WTC11 (cell line): ENCODE measurements around the gene SELENOV. TPM values are rescaled to one million over a fixed set of nuclear protein-coding genes. Genes with fewer than 3 reads are reported as not detected.

Experiments
- ATAC-seq: fragments of 200-7000 bp; cut with Tn5 transposase; 2 replicates; pipeline ENCODE4 v1.10.0; 2021; ENCODE audit warnings: mild to moderate bottlenecking, moderate library complexity
- CTCF ChIA-PET: fragments of 300-600 bp; sonication (Branson Sonifier 250); formaldehyde crosslinking; loops from one replicate; lab custom pipeline; 2021; ENCODE audit warnings: antibody characterized with exemption; lab: Charles Lee
- POLR2A ChIA-PET: fragments of 350-600 bp; sonication (Branson Sonifier 250); formaldehyde crosslinking; loops from one replicate; lab custom pipeline; 2021; ENCODE audit warnings: antibody characterized with exemption; lab: Charles Lee
- DNase-seq: peaks from one replicate; pipeline ENCODE4 v3.0.0; 2021; ENCODE audit warnings: low spot score
- H3K27ac Mint-ChIP-seq: 2 replicates; pipeline ENCODE4 v1.8.0; 2021; ENCODE audit warnings: mixed read lengths
- H3K27me3 Mint-ChIP-seq: 2 replicates; pipeline ENCODE4 v1.8.0; 2021; ENCODE audit warnings: low read depth, mild to moderate bottlenecking, moderate library complexity, mixed read lengths
- H3K36me3 Mint-ChIP-seq: 2 replicates; pipeline ENCODE4 v1.8.0; 2021; ENCODE audit warnings: mixed read lengths
- H3K4me1 Mint-ChIP-seq: 2 replicates; pipeline ENCODE4 v1.8.0; 2022; ENCODE audit warnings: mixed read lengths
- H3K4me3 Mint-ChIP-seq: 2 replicates; pipeline ENCODE4 v1.8.0; 2021; ENCODE audit warnings: mild to moderate bottlenecking, moderate library complexity, mixed read lengths
- H3K9me3 Mint-ChIP-seq: 2 replicates; pipeline ENCODE4 v1.8.0; 2021; ENCODE audit warnings: mixed read lengths
- CBFB ChIP-seq: sonication (generic); formaldehyde crosslinking; IDR thresholded peaks from 2 replicates; pipeline ENCODE4 v1.8.1; 2022; ENCODE audit warnings: mild to moderate bottlenecking, low read depth, missing genetic modification reagents
- FOXK1 ChIP-seq: sonication (generic); formaldehyde crosslinking; IDR thresholded peaks from 2 replicates; pipeline ENCODE4 v1.8.0; 2022; ENCODE audit warnings: mild to moderate bottlenecking, moderate library complexity, missing genetic modification reagents
- GTF2I ChIP-seq: fragments of 250-450 bp; sonication (Bioruptor Pico); conservative IDR thresholded peaks from 2 replicates; pipeline ENCODE4 v1.4.0; 2021; ENCODE audit warnings: mild to moderate bottlenecking
- OVOL2 ChIP-seq: fragments of 250-450 bp; sonication (Bioruptor Pico); IDR thresholded peaks from 2 replicates; pipeline ENCODE4 v1.9.0; 2021; ENCODE audit warnings: mild to moderate bottlenecking, borderline replicate concordance
- ZNF121 ChIP-seq: sonication (generic); formaldehyde crosslinking; IDR thresholded peaks from 2 replicates; pipeline ENCODE4 v1.8.0; 2023; ENCODE audit warnings: missing genetic modification reagents
- ZNF263 ChIP-seq: sonication (generic); formaldehyde crosslinking; IDR thresholded peaks from 2 replicates; pipeline ENCODE4 v1.8.1; 2022; ENCODE audit warnings: low read depth, mild to moderate bottlenecking, moderate library complexity, missing genetic modification reagents
- total RNA-seq: library from RNA; stranded (reverse); gene quantifications from 3 replicates; pipeline ENCODE4 v1.2.3, GENCODE V29; 2021
- TF ChIP-seq, protein P1 (sequence below): sonication (generic); formaldehyde crosslinking; IDR thresholded peaks from 2 replicates; pipeline ENCODE4 v1.8.1; 2022; ENCODE audit warnings: low read depth, missing genetic modification reagents, borderline replicate concordance
- TF ChIP-seq, protein P2 (sequence below): sonication (generic); formaldehyde crosslinking; IDR thresholded peaks from 2 replicates; pipeline ENCODE4 v1.8.0; 2023; ENCODE audit warnings: missing genetic modification reagents, mild to moderate bottlenecking, borderline replicate concordance
- TF ChIP-seq, protein P3 (sequence below): sonication (generic); formaldehyde crosslinking; IDR thresholded peaks from 2 replicates; pipeline ENCODE4 v1.8.1; 2022; ENCODE audit warnings: low read depth, mild to moderate bottlenecking, moderate library complexity, missing genetic modification reagents, borderline replicate concordance

SELENOV gene
- total RNA-seq, 1 experiment from 2014 or later: 12.6 TPM

DNA sequence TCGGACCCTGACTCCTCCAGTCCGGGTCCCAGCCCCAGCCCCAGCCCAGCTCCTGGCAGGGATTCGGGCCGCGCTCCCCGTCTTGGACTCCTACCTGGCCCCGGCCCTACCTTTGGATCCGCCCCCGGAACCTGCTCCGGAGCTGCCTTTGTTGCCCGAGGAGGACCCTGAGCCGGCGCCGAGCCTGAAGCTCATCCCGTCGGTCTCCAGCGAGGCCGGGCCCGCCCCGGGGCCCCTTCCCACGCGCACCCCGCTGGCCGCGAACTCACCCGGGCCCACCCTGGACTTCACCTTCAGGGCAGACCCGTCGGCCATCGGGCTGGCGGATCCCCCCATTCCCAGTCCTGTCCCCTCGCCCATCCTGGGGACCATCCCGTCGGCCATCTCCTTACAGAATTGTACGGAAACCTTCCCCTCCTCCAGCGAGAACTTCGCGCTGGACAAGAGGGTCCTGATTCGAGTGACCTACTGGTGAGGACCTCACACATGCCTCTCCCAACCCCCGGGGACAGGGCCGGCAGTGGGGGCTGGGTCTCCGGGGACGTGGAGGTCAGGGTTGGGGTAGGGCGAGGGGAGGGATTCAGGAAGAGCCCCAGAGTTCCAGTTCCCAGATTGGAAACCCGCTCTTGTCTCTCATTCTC, 732 bp downstream of the SELENOV start:
- peaks cover 9% of the 10 kb centered on the region for H3K36me3 Mint-ChIP-seq
- TF ChIP-seq, protein P1, sequence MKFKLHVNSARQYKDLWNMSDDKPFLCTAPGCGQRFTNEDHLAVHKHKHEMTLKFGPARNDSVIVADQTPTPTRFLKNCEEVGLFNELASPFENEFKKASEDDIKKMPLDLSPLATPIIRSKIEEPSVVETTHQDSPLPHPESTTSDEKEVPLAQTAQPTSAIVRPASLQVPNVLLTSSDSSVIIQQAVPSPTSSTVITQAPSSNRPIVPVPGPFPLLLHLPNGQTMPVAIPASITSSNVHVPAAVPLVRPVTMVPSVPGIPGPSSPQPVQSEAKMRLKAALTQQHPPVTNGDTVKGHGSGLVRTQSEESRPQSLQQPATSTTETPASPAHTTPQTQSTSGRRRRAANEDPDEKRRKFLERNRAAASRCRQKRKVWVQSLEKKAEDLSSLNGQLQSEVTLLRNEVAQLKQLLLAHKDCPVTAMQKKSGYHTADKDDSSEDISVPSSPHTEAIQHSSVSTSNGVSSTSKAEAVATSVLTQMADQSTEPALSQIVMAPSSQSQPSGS (CRISPR knock-in tag): no peak
- 0 out of 2 replicates have a peak, but pooled peaks have one; percentile 23 for TF ChIP-seq FOXK1 (CRISPR knock-in tag)
- TF ChIP-seq CBFB: peak; percentile 50; the same call in 1 of the 2 replicates
- ChIA-PET POLR2A (interaction anchor here (0.6 to 1.8 kb wide), 3 partner anchors 17 to 829 kb away, joined by 3 to 10 read pairs (median 6); partner anchors contain the start of genes EID2B and RPS16), CTCF (interaction anchor here (0.6 to 4.0 kb wide), 11 partner anchors 9 to 1826 kb away, joined by 3 to 21 read pairs (median 5); partner anchors contain the start of genes EID2B and TIMM50)
- peaks cover 32% of the 10 kb centered on the region for H3K27me3 Mint-ChIP-seq
- peak overlapping the region; percentile 89 for H3K4me3 Mint-ChIP-seq
- H3K9me3 Mint-ChIP-seq: no peaks in the 10 kb centered on the region; the same call in 1 of the 2 replicates
- ATAC-seq (peak; percentile 74), DNase-seq (peak; percentile 88)
- H3K4me1 Mint-ChIP-seq: peaks cover 27% of the 10 kb centered on the region
- peak overlapping the region; percentile 83 for H3K27ac Mint-ChIP-seq

DNA sequence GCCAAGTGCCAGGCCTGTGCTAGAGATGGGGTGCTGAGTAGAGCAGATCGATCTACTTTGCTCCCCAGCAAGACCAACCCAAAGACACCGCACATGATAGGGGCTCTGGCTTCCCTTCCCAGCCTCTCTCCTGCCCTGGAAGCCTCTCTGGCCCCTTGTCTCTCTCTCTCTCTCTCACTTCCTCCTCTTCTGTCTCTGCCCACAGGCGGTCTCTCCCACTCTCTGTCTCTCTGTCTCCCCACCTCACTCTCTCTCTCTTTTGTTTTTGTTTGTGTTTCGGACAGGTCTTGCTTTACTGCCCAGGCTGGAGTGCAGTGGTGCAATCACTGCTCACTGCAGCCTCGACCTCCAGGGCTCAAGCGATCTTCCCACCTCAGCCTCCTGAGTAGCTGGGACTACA, 1.3 kb downstream of the SELENOV start:
- H3K27me3 Mint-ChIP-seq: peaks cover 32% of the 10 kb centered on the region
- no peaks in the 10 kb centered on the region; the same call in 1 of the 2 replicates for H3K9me3 Mint-ChIP-seq
- peak overlapping the region; percentile 83 for H3K27ac Mint-ChIP-seq
- ATAC-seq (no peak), DNase-seq (no peak)
- peaks cover 12% of the 10 kb centered on the region for H3K36me3 Mint-ChIP-seq
- peaks cover 27% of the 10 kb centered on the region for H3K4me1 Mint-ChIP-seq
- TF ChIP-seq ZNF263 (CRISPR knock-in tag): no peak
- 0 out of 2 replicates have a peak, but pooled peaks have one; percentile 32 for TF ChIP-seq ZNF121 (CRISPR knock-in tag)
- peak overlapping the region; percentile 89 for H3K4me3 Mint-ChIP-seq
- ChIA-PET POLR2A (interaction anchor here (0.6 to 1.6 kb wide), 2 partner anchors 81 to 830 kb away, joined by 3 to 10 read pairs; partner anchors contain the start of gene RPS16), CTCF (interaction anchor here (0.6 to 4.0 kb wide), 6 partner anchors 16 to 1826 kb away, joined by 3 to 21 read pairs (median 7); partner anchors contain the start of genes EID2B and TIMM50)

DNA sequence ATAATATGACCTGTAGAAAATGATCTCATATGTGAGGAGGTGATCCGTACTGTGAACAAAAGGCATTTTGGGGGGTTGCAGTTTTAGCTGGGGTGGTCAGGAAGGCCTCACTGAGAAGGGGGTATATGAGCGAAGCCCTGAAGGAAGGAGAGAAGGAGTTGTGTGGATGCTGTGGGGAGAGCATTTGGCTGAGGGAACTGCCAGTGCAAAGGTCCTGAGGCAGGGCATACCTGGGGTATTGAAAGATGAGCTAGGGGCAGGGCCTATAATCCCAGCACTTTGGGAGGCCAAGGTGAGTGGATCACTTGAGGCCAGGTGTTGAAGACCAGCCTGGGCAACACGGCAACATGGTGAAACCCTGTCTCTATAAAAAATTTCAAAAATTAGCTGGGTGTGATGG, 2.5 kb downstream of the SELENOV start:
- Mint-ChIP-seq H3K4me3 (peak overlapping the region; percentile 89), H3K36me3 (peaks cover 12% of the 10 kb centered on the region), H3K27ac (peak overlapping the region; percentile 81; the same call in 1 of the 2 replicates), H3K27me3 (peaks cover 25% of the 10 kb centered on the region), H3K4me1 (peaks cover 27% of the 10 kb centered on the region), H3K9me3 (no peaks in the 10 kb centered on the region; the same call in 1 of the 2 replicates)
- no peak for ATAC-seq
- no peak for DNase-seq
- TF ChIP-seq OVOL2 (CRISPR knock-in tag) (no peak), ZNF121 (CRISPR knock-in tag) (0 out of 2 replicates have a peak, but pooled peaks have one; percentile 5), GTF2I (CRISPR knock-in tag) (0 out of 2 replicates have a peak, but pooled peaks have one; percentile 61)
- TF ChIP-seq, protein P2, sequence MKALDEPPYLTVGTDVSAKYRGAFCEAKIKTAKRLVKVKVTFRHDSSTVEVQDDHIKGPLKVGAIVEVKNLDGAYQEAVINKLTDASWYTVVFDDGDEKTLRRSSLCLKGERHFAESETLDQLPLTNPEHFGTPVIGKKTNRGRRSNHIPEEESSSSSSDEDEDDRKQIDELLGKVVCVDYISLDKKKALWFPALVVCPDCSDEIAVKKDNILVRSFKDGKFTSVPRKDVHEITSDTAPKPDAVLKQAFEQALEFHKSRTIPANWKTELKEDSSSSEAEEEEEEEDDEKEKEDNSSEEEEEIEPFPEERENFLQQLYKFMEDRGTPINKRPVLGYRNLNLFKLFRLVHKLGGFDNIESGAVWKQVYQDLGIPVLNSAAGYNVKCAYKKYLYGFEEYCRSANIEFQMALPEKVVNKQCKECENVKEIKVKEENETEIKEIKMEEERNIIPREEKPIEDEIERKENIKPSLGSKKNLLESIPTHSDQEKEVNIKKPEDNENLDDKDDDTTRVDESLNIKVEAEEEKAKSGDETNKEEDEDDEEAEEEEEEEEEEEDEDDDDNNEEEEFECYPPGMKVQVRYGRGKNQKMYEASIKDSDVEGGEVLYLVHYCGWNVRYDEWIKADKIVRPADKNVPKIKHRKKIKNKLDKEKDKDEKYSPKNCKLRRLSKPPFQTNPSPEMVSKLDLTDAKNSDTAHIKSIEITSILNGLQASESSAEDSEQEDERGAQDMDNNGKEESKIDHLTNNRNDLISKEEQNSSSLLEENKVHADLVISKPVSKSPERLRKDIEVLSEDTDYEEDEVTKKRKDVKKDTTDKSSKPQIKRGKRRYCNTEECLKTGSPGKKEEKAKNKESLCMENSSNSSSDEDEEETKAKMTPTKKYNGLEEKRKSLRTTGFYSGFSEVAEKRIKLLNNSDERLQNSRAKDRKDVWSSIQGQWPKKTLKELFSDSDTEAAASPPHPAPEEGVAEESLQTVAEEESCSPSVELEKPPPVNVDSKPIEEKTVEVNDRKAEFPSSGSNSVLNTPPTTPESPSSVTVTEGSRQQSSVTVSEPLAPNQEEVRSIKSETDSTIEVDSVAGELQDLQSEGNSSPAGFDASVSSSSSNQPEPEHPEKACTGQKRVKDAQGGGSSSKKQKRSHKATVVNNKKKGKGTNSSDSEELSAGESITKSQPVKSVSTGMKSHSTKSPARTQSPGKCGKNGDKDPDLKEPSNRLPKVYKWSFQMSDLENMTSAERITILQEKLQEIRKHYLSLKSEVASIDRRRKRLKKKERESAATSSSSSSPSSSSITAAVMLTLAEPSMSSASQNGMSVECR (CRISPR knock-in tag): no peak
- TF ChIP-seq, protein P3, sequence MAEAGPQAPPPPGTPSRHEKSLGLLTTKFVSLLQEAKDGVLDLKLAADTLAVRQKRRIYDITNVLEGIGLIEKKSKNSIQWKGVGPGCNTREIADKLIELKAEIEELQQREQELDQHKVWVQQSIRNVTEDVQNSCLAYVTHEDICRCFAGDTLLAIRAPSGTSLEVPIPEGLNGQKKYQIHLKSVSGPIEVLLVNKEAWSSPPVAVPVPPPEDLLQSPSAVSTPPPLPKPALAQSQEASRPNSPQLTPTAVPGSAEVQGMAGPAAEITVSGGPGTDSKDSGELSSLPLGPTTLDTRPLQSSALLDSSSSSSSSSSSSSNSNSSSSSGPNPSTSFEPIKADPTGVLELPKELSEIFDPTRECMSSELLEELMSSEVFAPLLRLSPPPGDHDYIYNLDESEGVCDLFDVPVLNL: no peak
- ChIA-PET CTCF (interaction anchor here (1.2 to 3.3 kb wide), 3 partner anchors 15 to 43 kb away, joined by 3 to 24 read pairs (median 21); partner anchors contain the start of gene EID2B), POLR2A (interaction anchor here (1.0 kb wide), 1 partner anchor 82 kb away, joined by 8 read pairs; the partner anchor contains the start of gene RPS16)
